HuH-7 (cell line): Measurements from ENCODE around the gene ST7L.

Experiments used
- DNase-seq: peaks from one replicate; pipeline ENCODE4 v3.0.0; 2011; ENCODE audit warnings: low spot score

Gene ST7L

DNA sequence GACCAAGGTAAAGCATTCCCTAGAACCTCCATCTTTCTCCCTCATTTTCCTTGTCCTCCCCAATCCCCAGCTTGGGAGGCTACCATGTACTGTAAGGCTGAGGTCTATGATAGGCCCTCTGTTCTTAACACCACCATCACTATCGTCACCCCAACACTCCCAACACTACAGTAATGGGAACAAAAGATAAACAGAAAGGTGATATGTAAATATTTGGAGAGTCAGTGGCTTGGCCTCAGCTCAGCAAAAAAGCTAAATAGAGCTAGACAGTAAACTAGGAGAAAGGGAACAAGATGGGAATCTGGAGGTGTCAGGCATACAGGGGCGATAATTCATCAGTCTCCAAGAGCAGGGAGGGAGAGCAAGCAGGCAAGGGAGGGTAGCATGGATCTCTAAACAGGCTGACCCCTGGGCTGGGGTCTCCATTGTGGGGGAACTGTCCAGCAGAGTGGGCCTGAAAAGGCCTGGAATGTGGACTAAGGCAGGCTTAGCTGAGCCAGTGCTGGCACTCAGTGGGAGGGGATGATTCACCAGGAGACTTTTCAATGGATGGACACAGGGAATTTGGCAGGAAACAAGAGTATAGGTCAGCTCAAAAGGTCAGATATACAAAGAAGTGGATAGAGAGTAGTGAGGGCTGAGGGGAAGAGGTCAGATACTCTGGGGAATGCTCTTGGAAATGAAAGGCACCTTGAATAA is 103.5 kb downstream of the ST7L start:
- DNase-seq: no peak

DNA sequence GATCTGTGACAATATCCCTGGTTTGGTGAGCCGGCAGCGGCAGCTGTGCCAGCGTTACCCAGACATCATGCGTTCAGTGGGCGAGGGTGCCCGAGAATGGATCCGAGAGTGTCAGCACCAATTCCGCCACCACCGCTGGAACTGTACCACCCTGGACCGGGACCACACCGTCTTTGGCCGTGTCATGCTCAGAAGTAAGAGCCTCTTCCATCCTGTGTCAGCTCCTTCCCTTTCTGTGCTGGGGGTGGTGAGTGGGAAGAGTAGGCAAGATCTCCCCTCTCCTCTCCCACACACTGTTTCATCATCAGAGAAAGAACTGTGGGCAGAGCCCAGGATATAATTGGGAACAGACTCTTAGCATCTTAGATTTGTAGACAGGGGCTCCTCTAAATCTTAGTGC is 104.0 kb downstream of the ST7L start:
- no peak for DNase-seq

- no peak for DNase-seq
These were observed 105.7 kb downstream of the ST7L start for GRCh38 chr1:112513112-112513870.

DNA sequence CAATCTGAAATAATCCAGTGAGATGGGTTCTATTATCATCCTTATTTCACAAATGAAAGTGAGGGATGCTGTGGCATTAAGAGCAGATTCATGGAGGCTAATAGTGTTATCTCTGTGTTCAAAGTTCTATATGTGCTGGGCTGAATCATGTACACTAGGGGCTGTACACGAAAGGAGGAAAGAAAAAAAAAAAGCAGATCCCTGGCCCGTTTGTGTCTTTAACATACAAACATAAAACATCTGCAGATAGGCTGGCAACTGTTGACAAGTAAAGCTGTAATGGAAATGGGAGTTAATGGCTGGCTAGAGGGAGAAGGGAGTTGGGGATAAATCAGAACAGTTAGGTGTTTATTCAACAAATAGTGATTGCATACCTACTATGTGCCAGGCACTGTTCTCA is 107.0 kb downstream of the ST7L start:
- DNase-seq: no peak

DNA sequence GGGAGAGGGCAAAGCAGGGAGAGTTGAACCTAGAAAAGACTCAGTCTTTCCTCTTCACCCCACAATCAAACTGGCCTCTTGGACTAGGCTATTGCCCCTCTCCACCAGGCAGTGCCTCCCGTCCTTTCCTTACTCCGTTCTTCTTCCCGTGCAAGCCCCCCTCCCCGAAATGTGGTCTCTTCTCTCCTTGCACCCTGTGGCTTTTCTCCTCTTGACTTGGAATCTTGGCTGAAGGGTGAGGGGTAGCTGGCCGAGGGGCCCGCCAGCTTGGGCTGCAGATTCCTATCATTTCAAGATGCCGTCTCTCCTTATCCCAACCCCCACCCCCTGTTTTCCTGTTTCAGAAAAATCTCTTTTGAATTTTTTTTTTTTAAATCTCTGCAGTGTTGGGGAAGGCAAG is 108.6 kb downstream of the ST7L start:
- DNase-seq: no peak

DNA sequence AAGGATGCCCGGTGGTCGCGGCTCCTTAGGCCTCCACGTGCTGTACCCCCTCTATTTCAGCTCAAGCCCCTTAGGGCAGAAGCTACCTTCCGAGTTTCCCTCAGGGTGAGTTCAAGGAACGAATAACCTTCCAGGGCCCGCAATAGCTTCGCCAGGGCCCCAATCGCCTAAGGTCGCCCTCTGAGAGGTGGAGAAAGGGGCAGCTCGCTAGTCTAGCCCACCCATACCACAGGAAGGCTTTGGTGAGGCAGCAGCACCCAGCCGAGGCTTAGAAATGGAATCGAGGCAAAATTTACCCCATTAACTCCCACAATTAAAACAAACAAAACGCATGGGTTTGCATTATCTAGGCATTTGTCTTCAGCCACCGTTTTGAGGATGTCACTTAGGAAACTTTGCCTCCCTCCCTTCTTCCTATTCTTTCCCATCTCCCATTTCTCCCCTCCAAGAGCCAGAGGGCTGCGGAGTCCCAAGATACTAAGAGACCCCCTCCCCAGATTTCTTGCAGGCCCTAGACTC is 109.2 kb downstream of the ST7L start:
- DNase-seq: no peak

- no peak for DNase-seq
These were observed 109.8 kb downstream of the ST7L start for GRCh38 chr1:112509005-112509659.

DNA sequence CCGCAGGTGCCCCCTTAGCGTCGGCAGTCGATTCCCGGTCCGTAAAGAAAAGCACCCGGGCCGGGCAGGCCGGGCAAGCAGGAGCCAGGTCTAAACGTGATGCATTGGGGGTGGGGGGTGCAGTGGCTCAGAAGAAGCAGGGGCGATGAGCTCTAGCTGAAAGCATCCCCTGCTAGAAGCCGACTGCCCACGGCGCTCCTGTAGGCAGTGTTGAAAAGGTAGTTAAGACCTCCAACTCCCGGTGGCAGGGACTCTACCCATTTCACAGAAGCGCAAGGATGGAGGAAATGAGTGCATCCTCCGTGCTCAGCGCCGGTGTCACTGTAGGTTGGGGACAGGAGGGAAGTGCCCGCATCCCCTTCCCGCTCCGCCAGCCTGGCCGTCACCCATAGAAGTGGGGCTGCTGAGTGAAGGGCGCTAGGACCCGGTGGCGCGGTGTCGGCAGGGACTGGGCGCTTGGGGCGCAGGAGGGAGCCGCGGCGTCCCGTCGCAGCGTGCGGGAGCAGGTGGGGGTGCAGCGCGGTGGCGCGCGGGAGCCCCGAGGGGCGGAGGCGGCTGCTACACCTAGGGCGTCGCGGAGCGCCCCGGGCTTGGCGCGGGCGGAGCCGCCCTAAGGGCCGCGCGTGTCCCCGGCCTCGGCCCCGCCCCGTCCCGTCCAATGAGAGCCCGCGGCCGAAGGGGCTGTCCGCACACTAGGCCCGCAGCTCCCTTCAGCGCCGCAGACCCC is 110.5 kb downstream of the ST7L start, which contains the start of gene WNT2B:
Gene WNT2B (plus strand): TSS at position 688 of the 727 bp plus-strand sequence. CDS start 298 bp downstream, outside the sequence.
- peak; percentile 58 for DNase-seq

DNA sequence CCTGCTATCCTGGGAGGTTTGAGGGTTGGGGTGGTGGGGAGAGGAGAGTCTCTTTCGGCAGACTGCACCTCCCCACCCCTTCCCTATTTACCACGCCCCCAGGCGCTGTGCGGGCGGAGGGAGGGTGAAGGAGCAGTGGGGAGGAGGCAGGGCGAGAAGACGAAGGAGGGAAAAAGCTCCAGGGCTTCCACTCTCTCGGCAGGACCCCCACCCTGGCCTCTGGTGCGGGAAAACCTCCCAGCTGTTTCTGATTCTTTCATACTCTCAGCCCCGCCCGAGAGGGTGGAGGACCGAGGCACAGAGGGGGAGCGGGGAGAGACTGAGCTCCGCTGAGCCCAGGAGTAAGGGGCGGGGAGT is 111.0 kb downstream of the ST7L start:
- DNase-seq: peak; percentile 73

DNA sequence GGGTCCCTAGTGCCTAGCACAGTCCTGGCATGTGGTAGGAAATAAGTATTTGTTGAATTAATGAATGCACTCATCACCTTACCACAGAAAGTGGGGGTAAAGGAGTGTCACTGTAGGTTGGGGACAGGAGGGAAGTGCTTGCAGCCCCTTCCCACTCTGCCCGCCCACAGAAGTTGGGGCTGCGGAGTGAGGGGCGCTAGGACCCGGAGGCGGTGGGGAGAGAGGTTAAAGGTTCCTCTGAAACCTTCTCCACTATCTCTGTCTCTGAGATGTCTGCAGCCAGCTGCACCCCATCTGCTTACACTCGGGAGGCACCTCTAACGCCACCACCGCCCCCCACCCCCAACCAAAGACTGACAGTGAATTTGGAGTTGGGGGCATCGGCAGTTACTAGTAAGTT is 111.6 kb downstream of the ST7L start:
- DNase-seq: no peak

DNA sequence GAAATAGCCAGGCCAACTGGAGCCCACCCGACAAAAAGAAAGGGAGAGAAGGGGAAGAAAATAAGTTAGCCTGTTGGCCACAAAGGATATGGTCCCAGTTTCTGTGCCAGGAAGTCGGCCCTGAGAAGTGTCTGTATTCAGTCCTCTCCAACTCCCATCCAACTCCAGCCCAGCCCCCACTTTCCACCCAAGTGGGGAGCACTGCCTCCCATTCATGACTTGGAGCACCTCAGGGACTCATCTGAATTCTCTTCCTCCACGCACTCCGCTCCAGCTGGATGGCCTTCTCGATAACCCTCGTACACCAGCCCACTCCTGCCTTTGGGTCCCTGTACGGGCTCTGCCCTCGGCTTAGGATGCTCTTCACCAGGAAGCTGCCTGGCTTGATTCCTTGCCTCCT is 112.2 kb downstream of the ST7L start:
- DNase-seq: no peak

GRCh38 chr1:112506306-112506705 is 112.6 kb downstream of the ST7L start:
- no peak for DNase-seq

GRCh38 chr1:112505878-112506277 is 113.1 kb downstream of the ST7L start:
- no peak for DNase-seq

GRCh38 chr1:112505400-112505785 is 113.5 kb downstream of the ST7L start:
- no peak for DNase-seq

DNA sequence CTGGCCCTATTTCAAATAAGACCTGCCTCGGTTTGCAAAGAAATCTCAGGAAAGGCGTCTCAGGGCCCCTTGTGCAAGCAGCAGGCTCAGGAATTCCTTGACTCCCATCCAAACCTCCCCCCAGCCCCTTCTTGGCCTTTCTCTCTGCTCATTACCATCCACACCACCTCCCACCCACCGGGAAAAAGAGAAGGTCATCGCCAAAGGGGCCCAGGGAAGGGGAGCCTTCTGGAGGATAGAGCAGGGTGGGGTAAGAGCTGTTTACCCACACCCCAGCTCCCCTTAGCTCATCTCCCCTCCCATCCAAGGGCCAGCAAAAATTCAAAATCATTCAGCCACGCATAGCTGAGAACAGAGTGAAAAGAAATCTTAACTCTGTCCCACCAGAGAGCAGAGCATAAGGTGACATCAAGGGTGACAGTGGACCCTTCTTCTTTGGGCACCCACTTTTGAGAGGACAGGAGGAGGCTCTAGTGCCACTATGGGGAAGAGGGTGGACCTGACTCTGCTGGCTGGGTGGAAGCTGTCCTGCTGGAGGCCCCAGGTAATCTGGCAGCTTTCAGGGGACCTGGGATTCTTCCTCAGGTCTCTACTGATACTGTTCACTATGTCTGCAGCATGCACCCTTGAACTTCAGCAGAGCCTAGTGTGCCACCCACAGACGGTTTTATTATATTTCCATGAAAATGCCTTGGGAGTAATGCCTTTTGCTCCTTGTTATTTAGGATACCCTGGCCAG is 114.1 kb downstream of the ST7L start:
- no peak for DNase-seq

DNA sequence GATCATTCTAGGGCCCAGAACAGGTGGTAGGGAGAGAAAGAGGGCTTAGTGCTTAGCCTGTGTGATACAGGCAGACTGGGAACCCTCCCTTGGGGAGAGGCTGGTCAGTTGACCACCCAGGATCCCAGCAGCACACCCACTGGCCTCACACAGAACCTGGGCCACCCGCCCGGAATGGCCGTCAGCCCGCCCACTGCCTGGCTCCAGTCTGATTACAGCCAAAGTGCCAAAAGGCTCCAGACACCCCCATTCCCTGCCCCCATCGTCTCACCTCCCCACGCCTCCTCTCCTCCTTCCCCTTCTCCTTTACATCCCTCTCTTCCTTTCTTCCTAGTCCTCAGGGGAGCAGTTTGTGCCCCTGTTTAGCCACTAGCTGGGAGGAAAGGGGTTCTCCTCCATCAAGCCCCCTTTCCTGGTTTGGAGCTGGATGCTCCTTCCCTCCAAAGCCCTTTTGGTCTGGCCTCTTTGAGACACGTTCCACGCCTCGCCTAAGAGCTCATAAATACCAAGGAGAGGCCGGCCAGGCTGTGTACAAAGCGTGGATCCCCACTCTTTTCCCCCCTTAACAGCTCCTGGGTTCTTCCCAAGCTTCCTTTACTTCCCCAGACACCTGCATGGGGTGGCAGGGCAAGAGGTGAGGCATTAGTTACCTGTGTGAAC is 114.8 kb downstream of the ST7L start:
- no peak for DNase-seq

DNA sequence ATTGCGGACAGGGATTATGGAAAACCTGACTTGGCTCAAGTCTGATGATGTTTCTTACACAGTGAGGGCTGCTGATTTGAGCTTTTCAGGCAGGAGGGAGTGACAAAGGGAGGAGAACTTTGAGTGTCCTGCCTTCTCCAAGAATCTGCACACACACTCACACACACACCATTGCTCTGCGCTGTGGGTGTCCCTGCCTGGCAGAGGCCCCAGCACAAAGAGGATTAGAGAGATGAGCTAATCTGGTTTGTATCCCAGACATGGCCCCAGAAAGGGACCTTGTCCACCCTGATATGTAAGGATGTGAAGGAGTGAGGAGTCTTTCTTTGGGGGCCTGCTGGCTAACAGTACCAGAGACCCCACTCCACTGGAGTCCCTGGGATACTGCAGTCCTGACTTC is 116.1 kb downstream of the ST7L start:
- DNase-seq: no peak

- DNase-seq: peak; percentile 53
These were observed 116.9 kb downstream of the ST7L start for GRCh38 chr1:112501810-112502641.

DNA sequence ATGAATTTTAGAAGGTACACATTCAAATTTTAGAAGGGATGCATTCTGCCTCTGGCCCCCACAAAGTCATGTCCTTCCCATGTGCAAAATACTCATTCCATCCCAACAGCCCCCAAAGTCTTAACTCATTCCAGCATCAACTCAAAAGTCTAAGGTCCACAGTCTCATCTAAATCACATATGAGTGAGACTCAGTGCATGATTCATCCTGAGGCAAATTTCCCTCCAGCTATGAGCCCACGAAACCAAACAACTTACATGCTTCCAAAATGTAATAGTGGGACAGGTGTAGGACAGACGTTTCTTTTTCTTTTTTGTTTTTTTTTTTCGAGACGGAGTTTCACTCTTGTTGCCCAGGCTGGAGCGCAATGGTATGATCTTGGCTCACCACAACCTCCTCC is 122.7 kb downstream of the ST7L start:
- DNase-seq: no peak

DNA sequence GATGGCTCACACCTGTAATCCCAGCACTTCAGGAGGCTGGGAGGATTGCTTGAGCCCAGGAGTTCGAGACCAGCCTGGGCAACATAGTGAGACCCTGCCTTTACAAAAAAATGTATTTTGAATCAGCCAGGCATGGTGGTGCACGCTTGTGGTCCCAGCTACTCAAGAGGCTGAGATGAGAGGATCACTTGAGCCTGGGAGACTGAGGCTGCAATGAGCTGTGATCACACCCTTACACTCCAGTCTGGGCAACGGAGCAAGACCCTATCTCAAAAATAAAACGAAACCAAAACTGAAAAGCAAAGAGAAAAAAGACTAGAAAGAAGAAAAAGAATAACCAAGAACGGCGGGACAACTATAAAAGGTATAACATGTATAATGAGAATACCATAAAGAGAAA is 125.6 kb downstream of the ST7L start:
- no peak for DNase-seq
